ENCODE measurements around the gene ZBTB25.
"Not testable (repeated sequence)": the region's sequence is repeated elsewhere in the genome, so short reads cannot be mapped to it uniquely, and the experiment has no call there.

Gene ZBTB25
- total RNA-seq = 104 to 156 reads per million in 2 donors

GRCh38 chr14:64503434-64504309 lies at the start of gene ZBTB25:
ZBTB25 (minus strand) TSS chr14:64503838; CDS start chr14:64490533, 13,305 bp downstream.
- peak; percentile 90 to 99 (median 98) for DNase-seq

- no peak for DNase-seq
Measured at GRCh38 chr14:64550621-64551333, 47.1 kb upstream of the ZBTB25 start.

GRCh38 chr14:64549791-64550620 lies 46.4 kb upstream of the ZBTB25 start, which contains the start of gene PPP1R36:
PPP1R36 (plus strand) TSS chr14:64549961; CDS start chr14:64549998, 37 bp downstream.
- peak in 2 of 5 experiments; percentile 21 to 65 for DNase-seq

GRCh38 chr14:64549016-64549415 lies 45.4 kb upstream of the ZBTB25 start:
- no peak for DNase-seq

- DNase-seq = no peak
Measured at GRCh38 chr14:64544607-64545312, 41.1 kb upstream of the ZBTB25 start.

- DNase-seq = no peak
Measured at GRCh38 chr14:64542836-64543201, 39.2 kb upstream of the ZBTB25 start.

GRCh38 chr14:64541972-64542835 lies 38.6 kb upstream of the ZBTB25 start:
- DNase-seq = peak in 1 of 5 experiments; percentile 17

GRCh38 chr14:64541261-64541971 lies 37.8 kb upstream of the ZBTB25 start:
- peak in 2 of 5 experiments; percentile 9 to 36 for DNase-seq

- peak; percentile 84 to 99 (median 91) for DNase-seq
Measured at GRCh38 chr14:64540208-64541202, 36.9 kb upstream of the ZBTB25 start, which contains the start of gene HSPA2. HSPA2 (plus strand) TSS chr14:64540741; CDS start chr14:64540850, 109 bp downstream.

- DNase-seq = peak in 1 of 5 experiments; percentile 18
Measured at GRCh38 chr14:64536488-64537245, 33.0 kb upstream of the ZBTB25 start.

- no peak for DNase-seq
Measured at GRCh38 chr14:64531567-64531966, 27.9 kb upstream of the ZBTB25 start.

- no peak for DNase-seq
Measured at GRCh38 chr14:64525354-64525753, 21.7 kb upstream of the ZBTB25 start.

GRCh38 chr14:64522591-64523355 lies 19.1 kb upstream of the ZBTB25 start:
- peak in 1 of 5 experiments; percentile 19 for DNase-seq

- DNase-seq = no peak
Measured at GRCh38 chr14:64520699-64521098, 17.1 kb upstream of the ZBTB25 start.

- DNase-seq = no peak
Measured at GRCh38 chr14:64518229-64518628, 14.6 kb upstream of the ZBTB25 start.

- DNase-seq = not testable (repeated sequence)
Measured at GRCh38 chr14:64517667-64518066, 14.0 kb upstream of the ZBTB25 start.

- DNase-seq = no peak
Measured at GRCh38 chr14:64516969-64517368, 13.3 kb upstream of the ZBTB25 start.
